Retinal pigment epithelial cell (primary cell): Measurements from ENCODE around the gene FGF8.

Experiments used
- DNase-seq: peaks from one replicate; pipeline ENCODE4 v3.0.0-alpha.2; 2010; ENCODE audit warnings: low read depth
- H3K4me3 ChIP-seq: 2 replicates; pipeline ENCODE4 v1.5.1; 2011; ENCODE audit warnings: mild to moderate bottlenecking, low read length, control low read depth, moderate library complexity
- CTCF ChIP-seq: conservative IDR thresholded peaks from 2 replicates; pipeline ENCODE4 v1.5.1; 2011; ENCODE audit warnings: low read depth, low read length, control low read depth, inconsistent platforms

The FGF8 gene

GRCh38 chr10:101775273-101776160, at the start of gene FGF8:
TSS of gene FGF8 (minus strand) at chr10:101776114. CDS start at chr10:101775900, 214 bp downstream.
- no peak within 1 kb of the TSS for H3K4me3 ChIP-seq
- TF ChIP-seq CTCF = no peak
- no peak for DNase-seq

- no peak for TF ChIP-seq CTCF
- DNase-seq = no peak
- no peak overlapping the region for H3K4me3 ChIP-seq
Measured at GRCh38 chr10:101824736-101825135, 48.8 kb upstream of the FGF8 start.

GRCh38 chr10:101818872-101819633, 43.1 kb upstream of the FGF8 start:
- TF ChIP-seq CTCF = no peak
- H3K4me3 ChIP-seq = peak overlapping the region; percentile 54
- DNase-seq = no peak

GRCh38 chr10:101818119-101818871, 42.4 kb upstream of the FGF8 start, which contains the start of gene OGA:
TSS of gene OGA (minus strand) at chr10:101818444. CDS start at chr10:101818022, 422 bp downstream.
- peak within 1 kb of the TSS; percentile 83 for H3K4me3 ChIP-seq
- no peak for TF ChIP-seq CTCF
- peak; percentile 100 for DNase-seq

GRCh38 chr10:101817337-101818118, 41.6 kb upstream of the FGF8 start:
- no peak for TF ChIP-seq CTCF
- DNase-seq = peak; percentile 91
- H3K4me3 ChIP-seq = peak overlapping the region; percentile 83

- H3K4me3 ChIP-seq = peak overlapping the region; percentile 83
- no peak for TF ChIP-seq CTCF
- no peak for DNase-seq
Measured at GRCh38 chr10:101816913-101817336, 41.0 kb upstream of the FGF8 start.
